ENCODE results near the gene NINJ1.

DNA sequence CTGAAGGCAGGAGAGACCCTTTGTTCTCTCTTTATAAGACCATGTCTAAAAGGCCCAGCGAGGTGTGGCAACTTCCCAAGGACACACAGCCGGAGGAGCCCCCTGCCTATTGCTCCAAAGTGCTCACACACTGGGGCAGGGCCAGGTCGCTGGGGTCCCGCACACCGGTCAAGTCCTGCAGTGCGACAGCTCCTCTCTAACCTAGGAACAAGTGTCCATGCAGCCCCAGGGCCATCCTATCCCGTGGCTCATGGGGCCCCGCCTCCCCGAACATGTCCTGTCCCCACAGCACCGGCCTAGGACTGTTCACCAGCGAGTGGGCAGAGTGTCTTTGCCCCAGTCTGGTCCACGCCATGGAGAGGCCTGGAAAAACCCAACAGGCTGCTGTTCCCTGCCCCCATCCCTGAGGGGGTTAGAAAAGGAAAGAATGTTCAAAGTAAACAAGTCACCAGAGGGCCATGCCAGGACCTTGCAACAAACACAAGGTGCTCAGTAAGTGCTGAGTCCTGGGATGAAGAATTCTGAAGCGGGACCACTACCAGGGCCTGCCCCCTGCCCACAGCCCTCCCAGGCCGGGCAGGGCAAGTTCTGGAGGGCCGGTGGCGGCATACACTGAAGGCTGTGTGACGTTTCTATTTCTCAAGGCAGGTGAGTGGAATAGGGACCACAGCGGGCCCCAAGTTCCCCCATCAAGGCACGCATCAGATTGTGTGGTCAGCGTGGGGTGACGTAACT, 938 bp downstream of the NINJ1 start:
- TF ChIP-seq, protein P1, sequence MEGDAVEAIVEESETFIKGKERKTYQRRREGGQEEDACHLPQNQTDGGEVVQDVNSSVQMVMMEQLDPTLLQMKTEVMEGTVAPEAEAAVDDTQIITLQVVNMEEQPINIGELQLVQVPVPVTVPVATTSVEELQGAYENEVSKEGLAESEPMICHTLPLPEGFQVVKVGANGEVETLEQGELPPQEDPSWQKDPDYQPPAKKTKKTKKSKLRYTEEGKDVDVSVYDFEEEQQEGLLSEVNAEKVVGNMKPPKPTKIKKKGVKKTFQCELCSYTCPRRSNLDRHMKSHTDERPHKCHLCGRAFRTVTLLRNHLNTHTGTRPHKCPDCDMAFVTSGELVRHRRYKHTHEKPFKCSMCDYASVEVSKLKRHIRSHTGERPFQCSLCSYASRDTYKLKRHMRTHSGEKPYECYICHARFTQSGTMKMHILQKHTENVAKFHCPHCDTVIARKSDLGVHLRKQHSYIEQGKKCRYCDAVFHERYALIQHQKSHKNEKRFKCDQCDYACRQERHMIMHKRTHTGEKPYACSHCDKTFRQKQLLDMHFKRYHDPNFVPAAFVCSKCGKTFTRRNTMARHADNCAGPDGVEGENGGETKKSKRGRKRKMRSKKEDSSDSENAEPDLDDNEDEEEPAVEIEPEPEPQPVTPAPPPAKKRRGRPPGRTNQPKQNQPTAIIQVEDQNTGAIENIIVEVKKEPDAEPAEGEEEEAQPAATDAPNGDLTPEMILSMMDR (conservative IDR thresholded peaks at IDR 0.05; ENCODE audit: low read depth, low read length): no peak
- TF ChIP-seq POLR2A (IDR thresholded peaks at IDR 0.05; ENCODE audit: low read depth, low read length): no peak
- TF ChIP-seq SMC3 (IDR thresholded peaks at IDR 0.05; ENCODE audit: low read depth, low read length): no peak
- no peak for TF ChIP-seq RAD21 (IDR thresholded peaks at IDR 0.05; ENCODE audit: low read length)
